RWPE2 (cell line): ENCODE data around the gene TSPAN32.

Source experiments
- ATAC-seq: fragments of 200-7000 bp; cut with Tn5 transposase; 3 replicates; pipeline ENCODE4 v1.9.1; 2021; ENCODE audit warnings: low read depth
- DNase-seq: peaks from one replicate; pipeline ENCODE4 v3.0.0-alpha.2; 2020; ENCODE audit warnings: low spot score
- H3K27ac ChIP-seq: fragments of 450-650 bp; 2 replicates; pipeline ENCODE4 v1.5.1; 2017; ENCODE audit warnings: mild to moderate bottlenecking; ENCODE audit not compliant: poor library complexity, severe bottlenecking
- H3K27me3 ChIP-seq: fragments of 250-450 bp; sonication (Bioruptor Pico); 2 replicates; pipeline ENCODE4 v1.5.1; 2021; ENCODE audit warnings: mild to moderate bottlenecking, moderate library complexity; ENCODE audit not compliant: insufficient read depth, poor library complexity, severe bottlenecking
- H3K36me3 ChIP-seq: fragments of 250-450 bp; sonication (Bioruptor Pico); 2 replicates; pipeline ENCODE4 v1.5.1; 2020; ENCODE audit warnings: low read depth, mild to moderate bottlenecking, moderate library complexity
- H3K4me1 ChIP-seq: fragments of 250-450 bp; sonication (Bioruptor Pico); 2 replicates; pipeline ENCODE4 v1.5.1; 2021; ENCODE audit warnings: mild to moderate bottlenecking, moderate library complexity; ENCODE audit not compliant: insufficient read depth, poor library complexity, severe bottlenecking
- H3K4me3 ChIP-seq: fragments of 250-450 bp; sonication (Bioruptor Pico); 2 replicates; pipeline ENCODE4 v1.5.1; 2021; ENCODE audit warnings: mild to moderate bottlenecking, moderate library complexity; ENCODE audit not compliant: severe bottlenecking
- H3K9me3 ChIP-seq: fragments of 250-450 bp; sonication (Bioruptor Pico); 2 replicates; pipeline ENCODE4 v1.5.1; 2021; ENCODE audit warnings: mild to moderate bottlenecking, moderate library complexity; ENCODE audit not compliant: severe bottlenecking
- TF ChIP-seq, protein P1 (sequence below): fragments of 450-650 bp; IDR thresholded peaks from one replicate; pipeline ENCODE4 v1.5.1; 2017; ENCODE audit warnings: mild to moderate bottlenecking, moderate library complexity; ENCODE audit not compliant: poor library complexity, severe bottlenecking

TSPAN32 gene

DNA sequence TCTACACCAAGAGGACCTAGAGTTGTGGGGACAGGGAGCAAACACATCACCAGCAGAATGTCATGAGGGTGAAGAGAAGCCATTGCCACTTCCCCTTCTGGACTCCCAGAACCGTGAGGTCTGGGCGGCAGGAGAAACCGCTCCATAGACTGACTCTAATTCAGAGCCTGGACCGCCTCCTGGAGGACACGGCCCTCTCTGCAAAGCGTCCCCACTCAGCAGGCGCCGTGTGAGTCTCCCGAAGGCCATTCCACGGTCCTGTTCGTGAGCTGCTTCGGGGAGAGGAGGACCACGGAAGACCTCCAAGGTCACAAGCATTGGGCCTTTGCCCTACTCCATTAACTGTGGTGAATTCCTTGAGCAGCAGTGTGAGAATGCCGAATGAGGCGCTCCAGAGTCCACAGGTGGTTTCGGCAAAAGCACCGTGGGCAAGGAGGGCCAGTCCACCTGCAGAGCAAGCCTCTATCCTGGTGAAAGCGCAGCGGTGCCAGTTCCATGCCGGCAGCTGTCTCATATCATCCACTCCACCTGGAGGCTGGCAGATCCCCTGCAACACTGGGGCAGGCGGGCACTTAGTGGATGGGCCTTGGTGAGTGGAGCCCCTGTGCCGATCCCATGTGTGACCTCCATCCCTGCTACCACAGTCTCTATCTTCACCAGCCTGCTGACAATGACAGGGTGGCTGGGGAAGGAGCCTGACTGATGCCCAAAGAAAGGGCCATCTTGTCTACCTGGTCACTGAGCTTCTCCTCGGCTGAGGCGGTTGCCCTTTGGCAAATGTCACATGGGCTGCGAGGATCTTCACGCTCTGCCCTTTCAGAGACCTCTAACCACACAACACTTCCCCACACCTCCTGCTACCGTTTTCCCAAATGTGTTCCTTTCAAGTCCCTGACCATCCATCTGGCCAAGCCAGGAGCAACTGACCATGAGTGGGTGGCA lies 7.6 kb upstream of the TSPAN32 start:
- H3K4me3 ChIP-seq = no peak overlapping the region
- no peak overlapping the region for H3K27ac ChIP-seq
- H3K36me3 ChIP-seq = no peaks in the 10 kb centered on the region
- no peaks in the 10 kb centered on the region for H3K27me3 ChIP-seq
- ATAC-seq = no peak
- TF ChIP-seq, protein P1, sequence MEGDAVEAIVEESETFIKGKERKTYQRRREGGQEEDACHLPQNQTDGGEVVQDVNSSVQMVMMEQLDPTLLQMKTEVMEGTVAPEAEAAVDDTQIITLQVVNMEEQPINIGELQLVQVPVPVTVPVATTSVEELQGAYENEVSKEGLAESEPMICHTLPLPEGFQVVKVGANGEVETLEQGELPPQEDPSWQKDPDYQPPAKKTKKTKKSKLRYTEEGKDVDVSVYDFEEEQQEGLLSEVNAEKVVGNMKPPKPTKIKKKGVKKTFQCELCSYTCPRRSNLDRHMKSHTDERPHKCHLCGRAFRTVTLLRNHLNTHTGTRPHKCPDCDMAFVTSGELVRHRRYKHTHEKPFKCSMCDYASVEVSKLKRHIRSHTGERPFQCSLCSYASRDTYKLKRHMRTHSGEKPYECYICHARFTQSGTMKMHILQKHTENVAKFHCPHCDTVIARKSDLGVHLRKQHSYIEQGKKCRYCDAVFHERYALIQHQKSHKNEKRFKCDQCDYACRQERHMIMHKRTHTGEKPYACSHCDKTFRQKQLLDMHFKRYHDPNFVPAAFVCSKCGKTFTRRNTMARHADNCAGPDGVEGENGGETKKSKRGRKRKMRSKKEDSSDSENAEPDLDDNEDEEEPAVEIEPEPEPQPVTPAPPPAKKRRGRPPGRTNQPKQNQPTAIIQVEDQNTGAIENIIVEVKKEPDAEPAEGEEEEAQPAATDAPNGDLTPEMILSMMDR = no peak
- H3K4me1 ChIP-seq = no peaks in the 10 kb centered on the region
- DNase-seq = no peak
- H3K9me3 ChIP-seq = no peaks in the 10 kb centered on the region

DNA sequence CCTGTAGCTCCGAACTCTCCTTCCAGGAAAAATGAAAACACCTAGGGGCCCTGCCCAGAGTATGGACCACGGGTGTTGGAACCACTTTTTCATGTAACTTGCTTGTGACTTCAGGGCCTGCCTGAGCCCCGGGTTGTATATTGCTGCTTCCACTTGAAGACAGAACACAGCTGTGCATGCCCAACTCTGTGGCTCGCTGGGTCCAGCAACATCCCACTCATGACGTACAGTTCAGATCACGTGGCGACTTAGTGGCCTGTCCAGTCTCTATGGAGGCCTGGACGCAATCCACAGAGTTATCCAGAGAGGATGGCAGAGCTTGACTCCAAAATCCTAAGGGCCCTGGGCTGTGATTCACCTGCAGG lies 6.9 kb upstream of the TSPAN32 start:
- Histone ChIP-seq H3K4me3 (no peak overlapping the region), H3K9me3 (no peaks in the 10 kb centered on the region), H3K4me1 (no peaks in the 10 kb centered on the region), H3K36me3 (no peaks in the 10 kb centered on the region), H3K27me3 (no peaks in the 10 kb centered on the region), H3K27ac (no peak overlapping the region)
- ATAC-seq (no peak), DNase-seq (no peak)
- TF ChIP-seq, protein P1 = no peak

DNA sequence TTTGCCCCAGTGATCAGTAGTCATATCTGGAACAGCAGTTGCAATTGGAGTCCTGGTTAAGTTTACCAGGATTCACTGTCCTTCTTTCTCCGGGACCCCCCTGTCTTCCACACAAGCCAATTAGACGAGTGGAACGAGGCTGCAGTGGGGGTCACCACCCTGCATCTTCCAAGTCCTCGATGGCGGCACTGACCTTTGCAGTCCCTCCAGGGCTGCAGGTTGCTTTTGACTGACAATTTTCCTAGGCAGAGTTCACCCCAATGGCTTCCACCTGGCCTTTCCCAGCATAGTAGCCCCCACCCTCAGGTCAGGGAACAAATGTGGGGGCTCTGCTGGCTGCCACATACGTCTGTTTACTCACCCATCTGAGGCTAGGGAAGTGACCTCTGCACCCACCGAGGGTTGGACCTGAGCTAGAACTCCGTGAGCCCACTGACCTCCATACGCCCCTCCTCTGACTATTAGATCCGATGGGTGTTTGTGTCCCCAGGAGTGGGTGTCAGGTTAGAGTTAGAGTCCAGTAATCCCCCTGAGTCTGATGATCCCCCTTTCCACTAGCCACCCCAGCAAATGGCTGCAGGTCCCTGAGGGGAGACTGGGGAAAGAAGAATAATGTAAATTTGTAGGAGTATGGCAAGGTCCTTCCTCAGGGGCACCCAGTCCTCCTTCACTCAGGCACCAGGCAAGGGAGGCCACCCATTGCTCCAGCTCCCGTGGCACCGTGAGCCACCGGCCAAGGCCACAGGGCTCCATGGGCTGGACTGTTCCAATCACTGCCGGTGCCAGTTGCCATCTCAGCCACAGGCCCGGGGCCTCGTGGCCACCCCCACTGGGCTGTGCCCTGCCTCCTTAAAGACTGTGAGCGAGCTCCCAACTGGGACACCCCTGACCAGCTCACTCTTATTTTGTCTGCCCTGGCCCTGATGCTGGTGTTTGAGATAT lies 5.6 kb upstream of the TSPAN32 start:
- no peaks in the 10 kb centered on the region for H3K4me1 ChIP-seq
- no peak for ATAC-seq

GRCh38 chr11:2296913-2297622 lies 4.7 kb upstream of the TSPAN32 start:
- no peak for ATAC-seq
- Histone ChIP-seq H3K36me3 (no peaks in the 10 kb centered on the region), H3K27ac (no peak overlapping the region), H3K4me1 (no peaks in the 10 kb centered on the region), H3K4me3 (no peak overlapping the region), H3K9me3 (no peaks in the 10 kb centered on the region), H3K27me3 (no peaks in the 10 kb centered on the region)
- no peak for DNase-seq
- TF ChIP-seq, protein P1 = no peak

More for the DNA sequence above, 5.6 kb upstream of the TSPAN32 start:
- no peaks in the 10 kb centered on the region for H3K27me3 ChIP-seq
- no peak for DNase-seq
- no peak overlapping the region for H3K27ac ChIP-seq
- H3K4me3 ChIP-seq = no peak overlapping the region
- H3K36me3 ChIP-seq = no peaks in the 10 kb centered on the region
- no peaks in the 10 kb centered on the region for H3K9me3 ChIP-seq
- TF ChIP-seq, protein P1 = no peak
